OCI-LY7 (cell line): Measurements from ENCODE around the gene BRAF.

Experiments used
- CTCF ChIP-seq: fragments of 200-600 bp; sonication (generic); conservative IDR thresholded peaks from 2 replicates; pipeline ENCODE4 v1.5.1; 2014; ENCODE audit warnings: mild to moderate bottlenecking, antibody characterized with exemption, low read length, moderate library complexity, mixed read lengths
- EZH2phosphoT487 ChIP-seq: fragments of 200-600 bp; sonication (generic); IDR thresholded peaks from 2 replicates; pipeline ENCODE4 v1.6.1; 2018; ENCODE audit warnings: low read depth, borderline replicate concordance, mild to moderate bottlenecking, mixed run types, antibody characterized with exemption, low read length, moderate library complexity, mixed read lengths

- TF ChIP-seq CTCF = no peak
- TF ChIP-seq EZH2phosphoT487 = no peak
These were observed 178.0 kb downstream of the BRAF start for GRCh38 chr7:140746751-140747150.
